Thymus (tissue), 11 donors: ENCODE data around the gene VEGFD. TPM values are rescaled to one million over a fixed set of nuclear protein-coding genes. Genes with fewer than 3 reads are reported as not detected.
A peak's percentile ranks its signal among the peaks of the same experiment; 100 is the strongest.

Experiments used
- DNase-seq, 9 donors: peaks; one replicate each; pipeline ENCODE4 v3.0.0-alpha.2; 2013; ENCODE audit warnings: low spot score in 9 of 9, low read depth in 6 of 9, missing footprints in 1 of 9
- H3K27ac ChIP-seq, 2 donors: one replicate each; pipeline ENCODE4 v1.5.1; 2013; ENCODE audit warnings: control low read depth in 1 of 2, low read depth in 1 of 2, low read length in 1 of 2, mild to moderate bottlenecking in 1 of 2, moderate library complexity in 1 of 2
- H3K27me3 ChIP-seq, 2 donors: one replicate each; pipeline ENCODE4 v1.5.1; 2013; ENCODE audit warnings: low read length in 1 of 2; ENCODE audit not compliant: control insufficient read depth in 2 of 2, insufficient read depth in 1 of 2
- H3K36me3 ChIP-seq, 2 donors: one replicate each; pipeline ENCODE4 v1.5.1; 2013; ENCODE audit warnings: low read length in 1 of 2, mild to moderate bottlenecking in 1 of 2, moderate library complexity in 1 of 2; ENCODE audit not compliant: control insufficient read depth in 2 of 2, insufficient read depth in 2 of 2
- H3K4me1 ChIP-seq, 2 donors: one replicate each; pipeline ENCODE4 v1.5.1; 2013; ENCODE audit warnings: low read length in 2 of 2; ENCODE audit not compliant: control insufficient read depth in 2 of 2, insufficient read depth in 2 of 2
- H3K4me3 ChIP-seq, 2 donors: one replicate each; pipeline ENCODE4 v1.5.1; 2013; ENCODE audit warnings: low read length in 2 of 2, control low read depth in 1 of 2, mild to moderate bottlenecking in 1 of 2
- H3K9me3 ChIP-seq, 2 donors: one replicate each; pipeline ENCODE4 v1.5.1; 2013; ENCODE audit warnings: low read length in 1 of 2, mild to moderate bottlenecking in 1 of 2; ENCODE audit not compliant: control insufficient read depth in 2 of 2, insufficient read depth in 1 of 2
- WGBS: extraction: QIAGEN DNeasy Blood & Tissue Kit; methylation state at CpG from one replicate; pipeline ENCODE4 v1.1.7; 2013; 5-methylcytosine and 5-hydroxymethylcytosine counted together
- polyA plus RNA-seq: library from polyadenylated mRNA; stranded (reverse); fragments of 200-250 nt; gene quantifications from one replicate; pipeline ENCODE4 v1.2.3, GENCODE V29; 2013
- total RNA-seq: library from RNA; stranded (reverse); fragments of 120-200 nt; gene quantifications from one replicate; pipeline ENCODE4 v1.2.4, GENCODE V29; 2013
- donor health status: healthy.

VEGFD gene
- total and polyA plus RNA-seq, 2 donors: 0.05 to 0.64 TPM

DNA sequence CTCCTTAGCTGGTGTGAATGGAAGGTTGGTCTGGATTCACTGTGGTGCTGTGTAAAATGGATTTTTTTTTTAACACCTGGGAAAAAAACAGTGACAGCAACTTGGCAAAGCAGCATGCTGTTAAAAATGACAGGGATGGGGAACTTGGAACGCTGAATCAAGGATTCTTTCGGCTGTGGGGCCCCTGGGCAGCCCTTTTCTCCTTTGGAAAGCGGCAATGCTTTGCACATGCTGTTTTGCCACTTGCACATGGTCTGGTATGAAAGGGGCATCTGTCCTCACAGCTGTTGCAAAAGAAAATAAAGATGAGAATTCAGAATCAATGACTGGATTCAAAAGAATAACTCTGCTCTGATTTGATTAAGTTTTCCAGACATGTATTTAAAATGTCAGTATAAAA lies 38.2 kb downstream of the VEGFD start:
- no peaks in the 10 kb centered on the region for H3K36me3 ChIP-seq
- H3K4me1 ChIP-seq: no peaks in the 10 kb centered on the region
- H3K9me3 ChIP-seq: no peaks in the 10 kb centered on the region
- no peak overlapping the region for H3K27ac ChIP-seq
- H3K4me3 ChIP-seq: no peak overlapping the region
- DNase-seq: no peak
- 92% methylated on average over 3 of the region's 3 CpGs for WGBS
- peaks cover 0 to 7% of the 10 kb centered on the region in 2 donors for H3K27me3 ChIP-seq

DNA sequence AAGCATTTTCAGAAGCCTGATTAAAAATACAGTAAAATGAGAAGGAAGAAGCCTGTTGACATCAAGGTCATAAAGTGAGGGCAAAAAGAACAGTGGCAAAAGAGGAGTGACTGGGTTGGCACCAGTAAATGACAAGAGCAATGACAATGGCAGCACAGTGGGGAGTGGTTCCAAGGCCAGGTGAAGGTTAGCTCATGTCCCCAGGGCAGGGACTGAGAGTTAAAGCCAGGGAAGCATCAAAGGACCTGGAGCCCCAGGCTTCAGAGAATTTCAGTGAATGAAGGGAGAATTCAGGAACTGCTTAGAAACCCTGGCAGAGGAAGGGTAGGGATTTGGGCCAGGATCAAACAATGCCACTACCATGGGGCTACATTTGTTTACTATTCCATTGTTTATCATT lies 40.1 kb downstream of the VEGFD start:
- no peak for DNase-seq
- Histone ChIP-seq H3K4me1 (no peaks in the 10 kb centered on the region), H3K9me3 (no peaks in the 10 kb centered on the region), H3K27me3 (peaks cover 0 to 10% of the 10 kb centered on the region in 2 donors), H3K36me3 (no peaks in the 10 kb centered on the region), H3K27ac (no peak overlapping the region), H3K4me3 (no peak overlapping the region)

DNA sequence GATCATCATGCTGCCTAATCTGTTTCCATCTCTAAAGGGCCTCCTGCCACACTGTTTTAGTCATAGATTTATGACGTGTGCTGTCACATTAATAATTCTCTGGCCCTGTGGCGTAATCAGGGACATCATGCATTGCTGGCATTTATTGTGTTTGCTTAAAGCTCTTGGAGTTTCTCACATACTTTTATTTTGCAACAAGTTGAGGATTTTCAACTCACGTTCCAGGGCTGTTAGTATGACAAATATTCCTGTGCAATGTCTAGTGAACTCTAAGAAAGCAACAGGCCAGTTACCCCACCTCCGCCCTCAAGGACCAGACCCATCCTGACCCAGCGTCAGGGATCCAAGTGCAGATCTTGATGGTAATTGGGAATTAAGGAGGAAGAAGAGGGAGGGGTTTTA lies 41.1 kb downstream of the VEGFD start:
- no peak for DNase-seq
- Histone ChIP-seq H3K4me1 (no peaks in the 10 kb centered on the region), H3K27ac (no peak overlapping the region), H3K27me3 (peaks cover 0 to 10% of the 10 kb centered on the region in 2 donors), H3K36me3 (no peaks in the 10 kb centered on the region), H3K9me3 (no peaks in the 10 kb centered on the region), H3K4me3 (no peak overlapping the region)
- WGBS: 93% methylated on average over 5 of the region's 5 CpGs

DNA sequence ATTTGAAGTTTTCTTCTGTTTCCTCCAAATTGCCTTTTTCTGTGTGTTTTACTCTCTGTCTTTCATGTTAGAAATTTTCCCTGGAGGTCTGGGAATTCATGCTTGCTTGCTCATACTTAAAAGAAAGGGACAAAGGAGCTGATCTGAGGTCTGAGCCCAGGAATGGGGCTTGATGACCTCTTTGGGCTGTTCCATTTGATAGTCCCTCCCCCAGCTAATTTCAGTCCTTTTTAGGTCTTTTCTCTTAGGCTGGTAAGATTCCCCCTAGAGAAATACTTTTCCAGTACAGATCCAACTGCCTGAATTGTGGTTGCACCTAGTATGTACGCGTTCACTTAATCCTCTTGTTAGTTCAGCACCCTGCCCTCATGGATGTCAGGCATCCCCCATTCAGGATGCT lies 43.3 kb downstream of the VEGFD start:
- DNase-seq: no peak
- H3K27ac ChIP-seq: no peak overlapping the region
- no peaks in the 10 kb centered on the region for H3K9me3 ChIP-seq
- H3K4me3 ChIP-seq: no peak overlapping the region
- peaks cover 0 to 20% of the 10 kb centered on the region in 2 donors for H3K27me3 ChIP-seq
- H3K36me3 ChIP-seq: no peaks in the 10 kb centered on the region
- WGBS: 98% methylated on average over 2 of the region's 2 CpGs
- no peaks in the 10 kb centered on the region for H3K4me1 ChIP-seq

DNA sequence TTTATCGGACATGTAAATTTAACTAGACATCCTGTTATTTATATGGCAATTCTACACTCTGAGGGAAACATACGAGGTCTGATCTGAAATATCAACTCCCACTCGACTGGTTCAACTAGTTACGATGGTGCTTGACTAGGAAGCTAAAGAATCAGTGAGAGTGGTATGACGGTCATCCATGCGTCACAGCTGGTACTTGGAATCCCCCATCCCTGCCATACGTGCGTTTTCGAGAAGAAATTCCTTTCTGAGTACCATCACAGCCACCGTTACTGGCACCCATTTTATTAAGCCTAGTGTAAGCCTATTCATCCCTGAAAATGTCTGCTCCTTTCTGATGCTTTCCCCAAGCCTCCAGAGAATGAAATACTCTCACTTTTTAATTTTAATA lies 48.2 kb downstream of the VEGFD start:
- Histone ChIP-seq H3K27ac (peak overlapping the region in 1 of 2 donors; percentile 60), H3K4me3 (peak overlapping the region; percentile 60 to 66), H3K4me1 (peaks cover 0 to 4% of the 10 kb centered on the region in 2 donors), H3K9me3 (no peaks in the 10 kb centered on the region), H3K36me3 (peaks cover 0 to 7% of the 10 kb centered on the region in 2 donors), H3K27me3 (peaks cover 0 to 14% of the 10 kb centered on the region in 2 donors)
- WGBS: 0% methylated on average over 10 of the region's 10 CpGs
- no peak for DNase-seq

GRCh38 chrX:15335135-15336022 lies 48.8 kb downstream of the VEGFD start, which contains the start of gene PIGA:
Gene PIGA (minus strand): TSS chrX:15335523. CDS start chrX:15331930, 3,593 bp downstream.
- WGBS: under 1% methylated on average over 72 of the region's 72 CpGs
- Histone ChIP-seq H3K4me1 (peaks cover 0 to 4% of the 10 kb centered on the region in 2 donors), H3K36me3 (peaks cover 0 to 7% of the 10 kb centered on the region in 2 donors), H3K27me3 (peaks cover 0 to 14% of the 10 kb centered on the region in 2 donors), H3K27ac (peak within 1 kb of the TSS; percentile 67 to 81), H3K9me3 (no peaks in the 10 kb centered on the region), H3K4me3 (peak within 1 kb of the TSS; percentile 60 to 66)
- peak; percentile 70 to 94 (median 82) for DNase-seq

GRCh38 chrX:15334561-15334960 lies 49.7 kb downstream of the VEGFD start:
- H3K27me3 ChIP-seq: peaks cover 0 to 11% of the 10 kb centered on the region in 2 donors
- peak in 1 of 9 donors; percentile 6 for DNase-seq
- H3K4me1 ChIP-seq: peaks cover 0 to 4% of the 10 kb centered on the region in 2 donors
- H3K9me3 ChIP-seq: no peaks in the 10 kb centered on the region
- 18% methylated on average over 7 of the region's 7 CpGs for WGBS
- peaks cover 0 to 7% of the 10 kb centered on the region in 2 donors for H3K36me3 ChIP-seq
- H3K27ac ChIP-seq: peak overlapping the region in 1 of 2 donors; percentile 36
- peak overlapping the region; percentile 60 to 66 for H3K4me3 ChIP-seq

GRCh38 chrX:15328821-15329220 lies 55.4 kb downstream of the VEGFD start:
- Histone ChIP-seq H3K4me3 (no peak overlapping the region), H3K27ac (no peak overlapping the region), H3K9me3 (no peaks in the 10 kb centered on the region), H3K4me1 (no peaks in the 10 kb centered on the region), H3K36me3 (peaks cover 0 to 10% of the 10 kb centered on the region in 2 donors), H3K27me3 (no peaks in the 10 kb centered on the region)
- 96% methylated on average over 2 of the region's 2 CpGs for WGBS
- DNase-seq: no peak

DNA sequence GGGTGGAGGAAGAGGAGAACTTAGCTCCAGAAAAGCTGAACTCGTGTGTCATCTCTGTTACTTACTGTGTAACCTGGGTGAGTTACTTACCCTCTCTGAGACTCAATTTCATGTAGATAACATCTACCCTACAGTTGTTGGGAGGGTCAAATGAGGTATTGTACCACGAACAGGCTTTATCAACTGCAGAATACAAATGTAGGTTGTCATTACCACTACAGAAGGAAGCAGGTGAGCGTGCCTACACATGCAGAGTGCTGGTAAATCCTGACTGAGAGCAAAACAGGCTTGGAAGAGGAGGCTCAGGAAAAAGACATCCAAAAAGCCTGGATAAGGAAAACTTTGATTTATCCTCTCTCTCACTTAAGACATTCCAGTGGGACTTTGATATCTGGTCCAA lies 56.1 kb downstream of the VEGFD start:
- Histone ChIP-seq H3K27ac (no peak overlapping the region), H3K4me3 (no peak overlapping the region), H3K27me3 (no peaks in the 10 kb centered on the region), H3K4me1 (no peaks in the 10 kb centered on the region), H3K36me3 (peaks cover 1 to 10% of the 10 kb centered on the region in 2 donors), H3K9me3 (no peaks in the 10 kb centered on the region)
- WGBS: 93% methylated on average over 3 of the region's 3 CpGs
- no peak for DNase-seq
